Keratinocyte (primary cell): ENCODE results near the gene RNASE8. TPM values are rescaled to one million over a fixed set of nuclear protein-coding genes. Genes with fewer than 3 reads are reported as not detected.

Experiments used
- DNase-seq: peaks from one replicate; pipeline ENCODE4 v3.0.0-alpha.2; 2011; ENCODE audit warnings: low read depth, missing footprints, low spot score
- FAIRE-seq: peaks from 2 replicates; lab custom pipeline; 2011; peaks lifted over from hg19 to GRCh38; lab: Jason Lieb, UNC
- H2AFZ ChIP-seq: 2 replicates; pipeline ENCODE4 v1.6.0; 2012; ENCODE audit warnings: low read length, control low read depth, inconsistent platforms; ENCODE audit not compliant: control insufficient read depth
- H3K27ac ChIP-seq: 2 replicates; pipeline ENCODE4 v1.5.1; 2011; ENCODE audit warnings: low read length; ENCODE audit not compliant: control insufficient read depth, insufficient read depth
- H3K27me3 ChIP-seq: 3 replicates; pipeline ENCODE4 v1.6.0; 2011; ENCODE audit warnings: low read length; ENCODE audit not compliant: control insufficient read depth, insufficient read depth; ENCODE audit errors: extremely low read depth
- H3K36me3 ChIP-seq, 2 experiments: 2 replicates in 1 of 2; 3 replicates in 1 of 2; pipeline ENCODE4 v1.5.1; 2011; ENCODE audit warnings: low read length in 2 of 2, mild to moderate bottlenecking in 1 of 2; ENCODE audit not compliant: control insufficient read depth in 2 of 2, insufficient read depth in 2 of 2; ENCODE audit errors: extremely low read depth in 1 of 2
- H3K4me1 ChIP-seq: 3 replicates; pipeline ENCODE4 v1.5.1; 2011; ENCODE audit warnings: low read length; ENCODE audit not compliant: control insufficient read depth, insufficient read depth; ENCODE audit errors: extremely low read depth
- H3K4me2 ChIP-seq: 3 replicates; pipeline ENCODE4 v1.6.0; 2011; ENCODE audit warnings: low read depth, low read length; ENCODE audit not compliant: control insufficient read depth, insufficient read depth; ENCODE audit errors: extremely low read depth
- H3K4me3 ChIP-seq, 3 experiments: fragments of 200-600 bp in 1 of 3; sonication (generic) in 1 of 3; 2 replicates in 2 of 3; 3 replicates in 1 of 3; pipeline ENCODE4 v1.5.1; 2011 to 2016; ENCODE audit warnings: low read length in 3 of 3, mild to moderate bottlenecking in 3 of 3, control low read depth in 2 of 3, inconsistent platforms in 1 of 3, low read depth in 1 of 3, mixed read lengths in 1 of 3, mixed run types in 1 of 3, moderate library complexity in 1 of 3; ENCODE audit not compliant: control insufficient read depth in 2 of 3, insufficient read depth in 2 of 3; ENCODE audit errors: extremely low read depth in 1 of 3
- H3K79me2 ChIP-seq: 2 replicates; pipeline ENCODE4 v1.6.0; 2012; ENCODE audit warnings: low read length; ENCODE audit not compliant: control insufficient read depth, insufficient read depth
- H3K9ac ChIP-seq: 3 replicates; pipeline ENCODE4 v1.6.0; 2011; ENCODE audit warnings: low read length; ENCODE audit not compliant: control insufficient read depth, insufficient read depth; ENCODE audit errors: extremely low read depth
- H3K9me1 ChIP-seq: 3 replicates; pipeline ENCODE4 v1.6.0; 2011; ENCODE audit warnings: low read length; ENCODE audit not compliant: control insufficient read depth, insufficient read depth; ENCODE audit errors: extremely low read depth
- H3K9me3 ChIP-seq: 2 replicates; pipeline ENCODE4 v1.5.1; 2012; ENCODE audit warnings: low read depth, low read length; ENCODE audit not compliant: control insufficient read depth
- H4K20me1 ChIP-seq: 3 replicates; pipeline ENCODE4 v1.6.0; 2011; ENCODE audit warnings: low read length; ENCODE audit not compliant: control insufficient read depth, insufficient read depth; ENCODE audit errors: extremely low read depth
- CTCF ChIP-seq, 3 experiments: IDR thresholded peaks in 1 of 3; conservative IDR thresholded peaks in 1 of 3; optimal IDR thresholded peaks in 1 of 3; 2 replicates in 2 of 3; 3 replicates in 1 of 3; pipeline versions ENCODE3 to v1.5.1; 2011; ENCODE audit warnings: low read length in 3 of 3, mild to moderate bottlenecking in 3 of 3, moderate library complexity in 2 of 3, control low read depth in 1 of 3, inconsistent platforms in 1 of 3; ENCODE audit not compliant: insufficient read depth in 2 of 3; ENCODE audit errors: extremely low read depth in 1 of 3
- EZH2 ChIP-seq: IDR thresholded peaks from one replicate; pipeline ENCODE4 v1.6.1; 2012; ENCODE audit warnings: inconsistent platforms, mild to moderate bottlenecking, low read length, moderate library complexity
- dilution Hi-C: fragments of 300-500 bp; cut with MboI; formaldehyde crosslinking; loops from one replicate; pipeline ENCODE4 v1.7.0; 2020; ENCODE audit warnings: low sequenced_read_pairs; ENCODE audit not compliant: extremely low pct_ligation_motif_present
- polyA plus RNA-seq, 5 experiments: library from polyadenylated mRNA; depleted of rRNA in 3 of 5; stranded (reverse) in 3 of 5; stranded (forward) in 1 of 5; unstranded in 1 of 5; fragments of >200 nt; gene quantifications; 1 replicate in 1 of 5; 2 replicates in 3 of 5; 3 replicates in 1 of 5; pipeline versions ENCODE4 v1.2.1 to v1.2.3, GENCODE V29; 2011 to 2012; ENCODE audit warnings: missing spikeins in 2 of 5, low read depth in 1 of 5, low replicate concordance in 1 of 5

Gene RNASE8
- polyA plus RNA-seq, 1 donor (not counting 4 experiments of a cell fraction or from before 2014, with no cell fraction given) = not detected

DNA sequence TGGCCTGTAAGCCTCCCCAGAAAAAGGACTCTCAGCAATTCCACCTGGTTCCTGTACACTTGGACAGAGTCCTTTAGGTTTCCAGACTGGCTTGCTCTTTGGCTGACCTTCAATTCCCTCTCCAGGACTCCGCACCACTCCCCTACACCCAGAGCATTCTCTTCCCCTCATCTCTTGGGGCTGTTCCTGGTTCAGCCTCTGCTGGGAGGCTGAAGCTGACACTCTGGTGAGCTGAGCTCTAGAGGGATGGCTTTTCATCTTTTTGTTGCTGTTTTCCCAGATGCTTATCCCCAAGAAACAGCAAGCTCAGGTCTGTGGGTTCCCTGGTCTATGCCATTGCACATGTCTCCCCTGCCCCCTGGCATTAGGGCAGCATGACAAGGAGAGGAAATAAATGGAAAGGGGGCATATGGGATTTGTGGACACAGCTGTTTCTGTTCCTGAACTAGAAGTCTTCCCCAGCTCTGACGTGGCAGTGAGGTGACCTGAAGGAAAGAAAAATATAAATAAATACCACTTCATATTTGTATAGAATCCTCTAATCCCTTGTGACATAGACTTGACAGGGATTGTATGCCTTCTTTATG lies 14.1 kb upstream of the RNASE8 start:
- Histone ChIP-seq H3K9me3 (no peaks in the 10 kb centered on the region), H4K20me1 (no peaks in the 10 kb centered on the region), H3K4me1 (peaks cover 53% of the 10 kb centered on the region), H3K36me3 (no peaks in the 10 kb centered on the region), H3K79me2 (peaks cover 12% of the 10 kb centered on the region), H3K27ac (peak overlapping the region; percentile 15), H3K9me1 (no peaks in the 10 kb centered on the region), H2AFZ (no peak overlapping the region), H3K27me3 (no peaks in the 10 kb centered on the region), H3K9ac (no peak overlapping the region), H3K4me3 (peak overlapping the region in 1 of 3 experiments; percentile 68), H3K4me2 (peak overlapping the region; percentile 96)
- FAIRE-seq (no peak), DNase-seq (no peak)
- dilution Hi-C loops = no loop called here
- TF ChIP-seq CTCF (optimal IDR thresholded peaks at IDR 0.05 in 1 of 3, IDR thresholded peaks at IDR 0.05 in 1 of 3, conservative IDR thresholded peaks at IDR 0.05 in 1 of 3; ENCODE audit: extremely low read depth in 1 of 3, insufficient read depth in 2 of 3, low read length in 3 of 3) = no peak
- no peak for TF ChIP-seq EZH2

DNA sequence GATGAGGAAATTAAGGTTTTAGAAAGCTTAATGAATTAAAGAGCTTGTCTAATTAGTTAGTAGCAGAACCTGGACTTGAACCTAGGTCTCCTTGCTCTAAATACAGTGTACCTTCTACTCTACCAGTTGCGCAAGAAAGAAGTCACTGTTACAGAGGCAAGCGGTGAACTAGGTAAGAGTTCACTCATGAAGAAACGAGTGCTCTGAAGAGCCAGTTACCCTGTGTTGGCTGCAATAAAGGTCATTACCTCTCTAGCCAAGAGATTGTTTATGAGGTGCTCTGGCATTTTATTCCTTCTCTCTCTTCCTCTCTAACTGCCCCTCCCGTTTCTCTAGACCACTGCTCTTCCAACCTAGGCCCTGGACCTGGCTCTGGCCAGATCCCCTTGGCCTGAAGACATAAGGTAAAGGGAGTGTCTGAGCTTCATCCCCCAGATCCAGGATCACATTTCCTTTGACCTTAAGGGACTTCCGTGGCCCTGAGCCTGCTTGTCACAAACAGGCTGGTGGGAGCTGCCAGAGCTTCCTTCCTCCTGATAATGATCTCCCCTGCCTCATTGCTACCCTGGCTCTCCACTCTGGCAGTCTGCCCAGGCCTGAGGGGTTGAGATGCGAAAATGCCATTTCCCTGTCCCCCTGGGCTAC lies 13.5 kb upstream of the RNASE8 start:
- no peak for DNase-seq

More for the DNA sequence above, 13.5 kb upstream of the RNASE8 start:
- no peak for TF ChIP-seq EZH2
- TF ChIP-seq CTCF (optimal IDR thresholded peaks at IDR 0.05 in 1 of 3, IDR thresholded peaks at IDR 0.05 in 1 of 3, conservative IDR thresholded peaks at IDR 0.05 in 1 of 3; ENCODE audit: extremely low read depth in 1 of 3, insufficient read depth in 2 of 3, low read length in 3 of 3) = no peak
- Histone ChIP-seq H2AFZ (no peak overlapping the region), H3K4me3 (no peak overlapping the region), H3K9ac (no peak overlapping the region), H3K4me2 (no peak overlapping the region), H4K20me1 (no peaks in the 10 kb centered on the region), H3K4me1 (peaks cover 48% of the 10 kb centered on the region), H3K79me2 (peaks cover 12% of the 10 kb centered on the region), H3K27ac (no peak overlapping the region), H3K36me3 (no peaks in the 10 kb centered on the region), H3K9me1 (no peaks in the 10 kb centered on the region), H3K9me3 (no peaks in the 10 kb centered on the region), H3K27me3 (no peaks in the 10 kb centered on the region)
- dilution Hi-C loops = no loop called here
- FAIRE-seq = no peak
